NCI-H2196 (cell line): ENCODE measurements around the gene OR52A1.

Experiments
- DNase-seq: peaks from one replicate; lab custom pipeline; 2025; ENCODE audit not compliant: unreplicated experiment; lab: John Stamatoyannopoulos, UW

OR52A1 gene

DNA sequence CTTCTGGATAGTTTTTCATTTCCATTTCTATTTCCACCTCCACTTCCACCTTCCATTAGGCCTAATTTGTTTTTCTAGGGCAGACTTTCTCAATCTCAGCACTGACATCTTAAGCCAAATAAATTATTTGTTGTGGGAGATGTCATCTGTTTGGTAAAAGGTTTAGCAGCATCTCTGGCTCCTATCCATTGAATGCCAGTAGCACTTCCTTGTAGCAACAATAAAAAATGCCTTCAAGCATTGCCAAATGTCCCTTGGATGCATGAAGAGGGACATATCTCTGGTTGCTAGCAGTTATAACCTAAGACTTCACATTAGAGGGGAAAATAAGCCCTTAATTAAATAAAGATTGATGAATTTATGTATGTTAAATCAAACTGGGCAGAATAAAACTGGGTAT, 18.3 kb downstream of the OR52A1 start:
- no peak for DNase-seq

DNA sequence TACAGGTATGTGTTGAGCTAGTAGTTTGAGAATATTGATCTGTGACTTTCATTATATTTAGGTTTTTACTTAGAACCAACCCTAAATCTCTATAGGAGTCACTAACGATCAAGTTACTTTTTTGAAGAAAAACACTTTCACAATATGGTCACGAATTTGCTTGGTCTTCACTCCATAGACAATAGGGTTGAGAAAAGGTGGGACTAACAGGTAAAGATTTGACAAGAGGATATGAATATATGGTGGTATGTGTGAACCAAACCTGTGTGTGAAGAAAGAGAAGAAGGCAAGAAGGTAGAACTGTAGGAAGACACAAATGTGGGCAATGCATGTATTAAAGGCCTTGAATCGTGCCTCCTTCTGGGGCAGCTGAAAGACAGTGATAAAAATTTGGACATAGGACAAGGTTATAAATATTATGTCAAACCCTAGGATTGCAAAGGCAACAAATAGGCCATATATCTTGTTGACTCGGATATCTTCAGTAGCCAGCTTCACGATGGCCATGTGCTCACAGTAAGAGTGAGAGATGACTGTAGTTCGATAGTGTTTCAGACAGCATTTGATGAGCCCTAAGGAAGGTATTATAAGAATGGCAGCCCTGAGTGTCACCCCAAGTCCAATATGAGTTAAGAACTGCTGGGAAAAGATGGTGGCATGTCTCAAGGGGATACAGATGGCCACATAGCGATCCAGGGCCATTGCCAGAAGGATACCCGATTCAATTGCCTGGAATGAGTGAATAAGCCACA, 22.8 kb downstream of the OR52A1 start:
- no peak for DNase-seq

DNA sequence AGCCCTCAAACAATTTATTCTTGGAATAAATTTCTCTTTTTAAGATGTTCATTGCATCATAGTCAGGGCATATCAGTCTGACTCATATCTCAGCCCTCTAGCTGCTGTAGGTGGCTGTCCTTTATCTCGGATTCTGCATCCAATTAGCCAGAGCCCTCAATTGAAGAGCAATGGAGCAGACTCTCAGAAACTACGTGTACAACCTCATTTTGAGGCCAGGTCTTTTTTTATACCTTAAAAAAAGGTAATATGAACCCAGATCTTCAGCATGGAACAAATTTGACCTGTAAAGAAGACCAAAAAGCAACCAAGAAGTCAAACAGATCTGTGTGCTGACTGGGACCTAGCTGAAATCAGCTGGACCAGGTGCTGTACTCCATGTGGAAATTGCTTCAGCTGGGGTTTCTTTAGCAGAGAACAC, 25.1 kb downstream of the OR52A1 start:
- DNase-seq = no peak

DNA sequence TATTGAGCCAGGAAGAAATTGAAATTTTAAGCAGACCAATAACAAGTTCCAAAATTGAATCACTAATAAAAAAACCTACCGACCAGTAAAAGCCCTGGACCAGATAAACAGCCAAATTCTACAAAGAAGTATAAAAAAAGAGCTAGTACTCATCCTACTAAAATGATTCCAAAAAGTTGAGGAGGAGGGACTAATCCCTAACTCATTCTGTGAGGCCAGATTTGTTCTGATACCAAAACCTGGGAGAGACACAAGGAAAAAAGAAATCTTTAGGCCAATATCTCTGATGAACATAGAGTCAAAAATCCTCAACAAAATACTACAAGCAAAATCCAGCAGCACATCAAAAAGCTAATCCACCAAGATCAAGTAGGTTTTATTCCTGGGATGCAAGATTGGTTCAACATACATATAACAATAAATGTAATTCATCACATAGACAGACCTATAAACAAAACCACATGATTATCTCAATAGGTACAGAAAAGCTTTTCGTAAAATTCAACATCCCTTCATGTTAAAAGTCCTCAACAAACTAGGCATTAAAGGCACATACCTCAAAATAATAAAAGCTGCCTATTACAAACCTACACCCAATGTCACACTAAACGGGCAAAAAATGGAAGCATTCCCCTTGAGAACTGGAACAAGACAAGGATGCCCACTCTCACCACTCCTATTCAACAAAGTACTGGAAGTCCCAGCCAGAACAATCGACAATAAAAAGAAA, 29.5 kb downstream of the OR52A1 start:
- DNase-seq = no peak

DNA sequence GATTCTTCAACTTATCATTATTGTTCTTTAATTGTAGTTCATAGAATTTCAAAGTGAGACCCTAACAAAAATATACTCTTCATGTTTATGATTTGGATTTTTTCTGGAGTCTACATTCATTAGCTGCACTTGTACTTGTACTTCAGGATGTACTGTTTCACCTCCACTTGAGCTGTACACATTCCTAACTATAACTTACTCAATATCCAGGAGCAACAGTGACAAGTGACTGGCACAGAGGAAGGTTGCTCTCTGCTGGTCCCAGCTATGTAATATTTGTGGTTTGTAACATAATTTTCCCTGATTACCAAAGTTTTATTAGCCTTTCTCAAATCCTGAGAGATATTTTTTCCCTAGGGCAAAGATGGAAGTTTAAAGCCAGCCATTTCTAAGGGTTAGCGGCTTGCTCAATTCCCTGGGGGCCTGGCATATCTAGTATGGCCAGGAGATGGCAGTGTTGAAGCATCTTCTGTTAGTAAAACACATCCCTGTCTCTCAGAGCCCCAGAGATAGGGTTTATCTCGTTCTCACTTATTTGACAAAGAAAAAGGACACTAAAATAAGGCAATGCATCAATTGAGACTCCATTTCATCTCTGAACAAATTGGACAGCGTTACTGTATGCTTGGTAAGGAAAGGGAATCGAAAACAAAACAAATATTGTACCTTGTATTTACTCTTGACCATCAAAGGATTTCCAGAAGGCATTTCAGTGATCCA, 30.6 kb downstream of the OR52A1 start:
- DNase-seq = peak; percentile 66

DNA sequence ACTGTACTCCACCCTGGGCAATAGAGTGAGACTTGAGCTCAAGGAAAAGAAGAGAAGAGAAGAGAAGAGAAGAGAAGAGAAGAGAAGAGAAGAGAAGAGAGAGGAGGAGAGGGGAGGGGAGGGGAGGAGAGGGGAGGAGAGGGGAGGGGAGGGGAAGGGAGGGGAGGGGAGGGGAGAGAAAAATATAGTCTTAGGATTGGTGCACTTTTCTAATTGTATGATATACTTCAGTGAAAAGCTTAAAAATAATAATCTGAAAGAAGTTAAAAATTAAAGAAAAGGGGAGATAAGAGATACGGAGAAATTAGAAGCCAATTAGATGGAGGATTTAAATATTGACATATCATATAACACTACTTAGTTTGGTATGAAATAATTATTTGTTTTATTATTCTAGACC, 35.7 kb downstream of the OR52A1 start:
- no peak for DNase-seq

DNA sequence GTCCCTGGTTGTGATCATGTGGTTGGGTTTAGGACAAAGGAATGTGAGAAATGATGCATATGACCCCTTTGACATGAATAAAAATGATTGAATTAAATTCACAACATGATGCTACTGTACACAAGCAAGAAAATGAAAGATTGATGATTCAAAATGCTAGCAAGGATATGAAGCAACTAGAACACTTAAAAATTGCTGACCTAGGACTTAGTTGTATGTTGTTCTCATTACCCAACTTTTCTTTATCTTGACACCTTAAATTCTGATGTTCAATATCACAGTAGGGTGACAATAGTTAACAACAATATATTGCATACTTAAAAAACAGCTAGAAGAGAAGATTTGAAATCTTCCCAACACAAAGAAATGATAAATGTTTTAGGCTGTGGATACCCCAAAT, 37.0 kb downstream of the OR52A1 start:
- no peak for DNase-seq

DNA sequence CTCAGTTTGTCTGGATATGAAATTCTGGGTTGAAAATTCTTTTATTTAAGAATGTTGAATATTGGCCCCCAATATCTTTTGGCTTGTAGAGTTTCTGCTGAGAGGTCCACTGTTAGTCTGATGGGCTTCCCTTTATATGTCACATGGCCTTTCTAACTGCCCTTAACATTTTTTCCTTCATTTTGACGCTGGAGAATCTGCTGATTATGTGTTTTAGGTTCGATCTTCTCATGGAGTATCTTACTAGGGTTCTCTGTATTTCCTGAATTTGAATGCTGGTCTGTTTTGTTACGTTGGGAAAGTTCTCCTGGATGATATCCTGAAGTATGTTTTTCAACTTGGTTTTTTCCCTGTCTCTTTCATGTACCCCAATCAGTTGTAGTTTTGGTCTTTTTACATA, 39.2 kb downstream of the OR52A1 start:
- no peak for DNase-seq

DNA sequence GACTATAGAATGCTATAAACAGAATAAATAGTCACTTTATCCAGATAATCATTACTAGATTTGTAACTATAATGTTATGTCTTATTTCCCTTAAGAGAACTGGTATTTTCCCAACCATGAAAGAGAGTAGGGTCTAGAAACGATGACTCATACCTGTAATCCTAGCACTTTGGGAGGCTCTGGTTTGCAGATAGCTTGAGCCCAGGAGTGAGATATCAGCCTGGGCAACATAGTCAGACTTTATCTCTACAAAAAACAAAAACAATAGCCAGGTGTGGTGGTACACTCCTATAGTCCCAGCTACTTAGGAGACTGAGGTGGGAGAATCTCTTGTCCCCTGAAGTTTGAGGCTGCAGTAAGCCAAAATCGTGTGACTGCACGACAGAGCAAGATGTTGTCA, 47.3 kb downstream of the OR52A1 start:
- DNase-seq = no peak

DNA sequence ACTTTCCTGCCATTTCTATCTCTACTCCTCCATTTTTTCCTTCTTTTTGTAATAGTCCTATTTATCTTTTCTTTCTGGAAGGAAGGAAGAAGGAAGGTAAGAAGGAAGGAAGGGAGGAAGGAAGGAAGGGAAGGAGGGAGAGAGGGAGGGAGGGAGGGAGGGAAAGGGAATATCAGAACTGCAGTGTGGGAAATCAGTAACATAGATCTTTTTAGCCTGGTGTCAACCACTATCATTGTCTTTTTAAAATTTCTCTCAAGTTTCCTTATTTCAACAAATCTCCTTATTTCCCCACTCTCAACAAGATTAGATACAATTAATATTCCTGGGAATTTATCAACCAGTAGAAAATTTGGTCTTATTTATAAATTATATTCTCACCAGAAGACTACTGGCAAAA, 51.5 kb downstream of the OR52A1 start:
- DNase-seq = no peak

DNA sequence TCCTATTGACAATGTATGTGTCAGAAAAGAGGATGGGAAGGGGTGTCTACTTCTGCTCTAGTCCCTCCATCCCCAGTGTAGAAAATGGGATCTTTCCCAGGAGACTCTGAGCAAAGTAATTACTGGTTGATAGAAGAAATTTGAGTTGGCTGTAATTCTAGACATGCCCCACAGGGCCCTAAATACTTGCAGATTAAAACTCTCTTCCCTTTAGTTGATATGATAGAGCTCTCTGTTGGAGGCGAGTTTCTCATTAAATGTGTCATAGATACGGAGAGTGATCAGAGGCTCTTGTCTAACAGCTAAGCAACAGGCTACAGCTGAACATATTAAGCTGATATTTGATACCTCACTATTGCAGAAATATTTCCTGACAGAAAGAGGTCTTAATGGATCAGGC, 52.3 kb downstream of the OR52A1 start:
- no peak for DNase-seq

DNA sequence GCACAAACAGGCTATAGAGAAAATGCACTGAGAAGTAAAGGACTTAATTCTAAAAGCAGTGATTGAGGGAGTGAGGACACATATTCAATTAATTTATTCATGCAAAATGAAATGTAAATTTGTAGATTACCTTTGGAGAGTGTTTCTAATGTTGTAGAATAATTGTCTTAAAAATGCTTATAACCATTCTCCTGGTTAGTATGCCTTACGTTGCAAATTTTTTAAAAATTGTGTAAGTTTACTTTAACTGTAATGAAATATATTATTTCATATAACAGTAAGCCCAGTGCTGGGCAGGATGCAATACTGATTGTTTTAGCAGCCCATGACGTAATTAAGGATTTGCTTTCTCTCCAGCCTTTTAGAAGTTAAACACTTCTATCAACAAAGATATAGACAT, 58.5 kb downstream of the OR52A1 start:
- no peak for DNase-seq
